WTC11 (cell line): Measurements from ENCODE around the gene CTIF. TPM values are rescaled to one million over a fixed set of nuclear protein-coding genes. Genes with fewer than 3 reads are reported as not detected.

Experiments used
- ATAC-seq: fragments of 200-7000 bp; cut with Tn5 transposase; 2 replicates; pipeline ENCODE4 v1.10.0; 2021; ENCODE audit warnings: mild to moderate bottlenecking, moderate library complexity
- CTCF ChIA-PET: fragments of 300-600 bp; sonication (Branson Sonifier 250); formaldehyde crosslinking; loops from one replicate; lab custom pipeline; 2021; ENCODE audit warnings: antibody characterized with exemption; lab: Charles Lee
- POLR2A ChIA-PET: fragments of 350-600 bp; sonication (Branson Sonifier 250); formaldehyde crosslinking; loops from one replicate; lab custom pipeline; 2021; ENCODE audit warnings: antibody characterized with exemption; lab: Charles Lee
- DNase-seq: peaks from one replicate; pipeline ENCODE4 v3.0.0; 2021; ENCODE audit warnings: low spot score
- H3K27ac Mint-ChIP-seq: 2 replicates; pipeline ENCODE4 v1.8.0; 2021; ENCODE audit warnings: mixed read lengths
- H3K27me3 Mint-ChIP-seq: 2 replicates; pipeline ENCODE4 v1.8.0; 2021; ENCODE audit warnings: low read depth, mild to moderate bottlenecking, moderate library complexity, mixed read lengths
- H3K36me3 Mint-ChIP-seq: 2 replicates; pipeline ENCODE4 v1.8.0; 2021; ENCODE audit warnings: mixed read lengths
- H3K4me1 Mint-ChIP-seq: 2 replicates; pipeline ENCODE4 v1.8.0; 2022; ENCODE audit warnings: mixed read lengths
- H3K4me3 Mint-ChIP-seq: 2 replicates; pipeline ENCODE4 v1.8.0; 2021; ENCODE audit warnings: mild to moderate bottlenecking, moderate library complexity, mixed read lengths
- H3K9me3 Mint-ChIP-seq: 2 replicates; pipeline ENCODE4 v1.8.0; 2021; ENCODE audit warnings: mixed read lengths
- ARID4B ChIP-seq: sonication (generic); formaldehyde crosslinking; IDR thresholded peaks from 2 replicates; pipeline ENCODE4 v1.8.0; 2023; ENCODE audit warnings: missing genetic modification reagents, mild to moderate bottlenecking, borderline replicate concordance
- ATF3 ChIP-seq: sonication (generic); formaldehyde crosslinking; conservative IDR thresholded peaks from 2 replicates; pipeline ENCODE4 v1.8.1; 2022; ENCODE audit warnings: mild to moderate bottlenecking, missing genetic modification reagents
- ATF6 ChIP-seq: sonication (generic); formaldehyde crosslinking; IDR thresholded peaks from 2 replicates; pipeline ENCODE4 v1.8.1; 2023; ENCODE audit warnings: mild to moderate bottlenecking, missing genetic modification reagents
- ESRRA ChIP-seq: sonication (generic); formaldehyde crosslinking; IDR thresholded peaks from 2 replicates; pipeline ENCODE4 v1.8.1; 2022; ENCODE audit warnings: mild to moderate bottlenecking, missing genetic modification reagents, borderline replicate concordance
- KAT7 ChIP-seq: sonication (generic); formaldehyde crosslinking; IDR thresholded peaks from 2 replicates; pipeline ENCODE4 v1.8.1; 2023; ENCODE audit warnings: missing genetic modification reagents, mild to moderate bottlenecking, borderline replicate concordance
- MAX ChIP-seq: sonication (generic); formaldehyde crosslinking; IDR thresholded peaks from 2 replicates; pipeline ENCODE4 v1.8.0; 2022; ENCODE audit warnings: mild to moderate bottlenecking, missing genetic modification reagents
- MXD4 ChIP-seq: fragments of 250-450 bp; sonication (Bioruptor Pico); IDR thresholded peaks from 2 replicates; pipeline ENCODE4 v1.8.0; 2021; ENCODE audit warnings: mild to moderate bottlenecking, moderate library complexity, borderline replicate concordance
- NFE2L1 ChIP-seq: sonication (generic); formaldehyde crosslinking; IDR thresholded peaks from 2 replicates; pipeline ENCODE4 v1.8.1; 2023; ENCODE audit warnings: missing genetic modification reagents
- OVOL2 ChIP-seq: fragments of 250-450 bp; sonication (Bioruptor Pico); IDR thresholded peaks from 2 replicates; pipeline ENCODE4 v1.9.0; 2021; ENCODE audit warnings: mild to moderate bottlenecking, borderline replicate concordance
- PREB ChIP-seq: sonication (generic); formaldehyde crosslinking; IDR thresholded peaks from 2 replicates; pipeline ENCODE4 v1.8.1; 2022; ENCODE audit warnings: mild to moderate bottlenecking, missing genetic modification reagents, moderate library complexity, borderline replicate concordance
- TEAD4 ChIP-seq: sonication (generic); formaldehyde crosslinking; IDR thresholded peaks from 2 replicates; pipeline ENCODE4 v1.8.0; 2022; ENCODE audit warnings: mild to moderate bottlenecking, missing genetic modification reagents
- USF1 ChIP-seq: sonication (generic); formaldehyde crosslinking; IDR thresholded peaks from 2 replicates; pipeline ENCODE4 v1.8.0; 2022; ENCODE audit warnings: mild to moderate bottlenecking, missing genetic modification reagents
- ZBTB21 ChIP-seq: sonication (generic); formaldehyde crosslinking; IDR thresholded peaks from 2 replicates; pipeline ENCODE4 v1.8.1; 2023; ENCODE audit warnings: mild to moderate bottlenecking, missing genetic modification reagents, borderline replicate concordance
- ZNF138 ChIP-seq: sonication (generic); formaldehyde crosslinking; conservative IDR thresholded peaks from 2 replicates; pipeline ENCODE4 v1.8.1; 2022; ENCODE audit warnings: mild to moderate bottlenecking, moderate library complexity, missing genetic modification reagents
- ZNF263 ChIP-seq: sonication (generic); formaldehyde crosslinking; IDR thresholded peaks from 2 replicates; pipeline ENCODE4 v1.8.1; 2022; ENCODE audit warnings: low read depth, mild to moderate bottlenecking, moderate library complexity, missing genetic modification reagents
- ZNF281 ChIP-seq: sonication (generic); formaldehyde crosslinking; IDR thresholded peaks from 2 replicates; pipeline ENCODE4 v1.8.0; 2023; ENCODE audit warnings: mild to moderate bottlenecking, missing genetic modification reagents
- ZNF532 ChIP-seq: fragments of 250-450 bp; sonication (Bioruptor Pico); IDR thresholded peaks from 2 replicates; pipeline ENCODE4 v1.9.0; 2021; ENCODE audit warnings: mild to moderate bottlenecking, borderline replicate concordance
- total RNA-seq: library from RNA; stranded (reverse); gene quantifications from 3 replicates; pipeline ENCODE4 v1.2.3, GENCODE V29; 2021

CTIF gene
- total RNA-seq, 1 experiment from 2014 or later: 28.5 TPM

GRCh38 chr18:48534364-48534763 lies 4.5 kb upstream of the CTIF start:
- ChIA-PET CTCF (no interaction called here), POLR2A (no interaction called here)
- Mint-ChIP-seq H3K4me1 (peaks cover 23% of the 10 kb centered on the region), H3K27me3 (peaks cover 2% of the 10 kb centered on the region), H3K9me3 (no peaks in the 10 kb centered on the region), H3K4me3 (no peak overlapping the region), H3K27ac (no peak overlapping the region), H3K36me3 (no peaks in the 10 kb centered on the region)
- DNase-seq (no peak), ATAC-seq (no peak)
- TF ChIP-seq ZBTB21 (CRISPR knock-in tag) (no peak), ZNF138 (no peak), ARID4B (no peak), NFE2L1 (CRISPR knock-in tag) (no peak), KAT7 (CRISPR knock-in tag) (no peak), ATF3 (CRISPR knock-in tag) (no peak), ZNF532 (CRISPR knock-in tag) (no peak), OVOL2 (CRISPR knock-in tag) (no peak), MAX (CRISPR knock-in tag) (no peak), USF1 (CRISPR knock-in tag) (no peak), ATF6 (CRISPR knock-in tag) (no peak), ESRRA (CRISPR knock-in tag) (no peak), MXD4 (CRISPR knock-in tag) (no peak), ZNF263 (CRISPR knock-in tag) (no peak), ZNF281 (CRISPR knock-in tag) (no peak), PREB (CRISPR knock-in tag) (no peak), TEAD4 (CRISPR knock-in tag) (no peak)
